Measurements from ENCODE around the gene TPRN. TPM values are rescaled to one million over a fixed set of nuclear protein-coding genes. Genes with fewer than 3 reads are reported as not detected.

TPRN gene
- total RNA-seq, 1 experiment from 2014 or later = 23.0 TPM

GRCh38 chr9:137247135-137247915 lies 46.8 kb upstream of the TPRN start:
- ChIA-PET POLR2A (ENCODE audit: low non-redundant PET) (no interaction called here), CTCF (interaction anchor here (0.5 kb wide), 1 partner anchor 24 kb away, joined by 8 read pairs; no protein-coding TSS in a partner anchor)
- H3K27ac ChIP-seq (ENCODE audit: low read depth, low read length, poor library complexity, severe bottlenecking) = no peak overlapping the region
- intact Hi-C loops (cut with micrococcal nuclease; ENCODE audit: unreplicated experiment) = no loop called here
- H3K27me3 ChIP-seq (replicated peaks; ENCODE audit: insufficient read depth, low read depth, low read length, poor library complexity) = no peaks in the 10 kb centered on the region
- H3K4me3 ChIP-seq (ENCODE audit: low read depth, low read length, poor library complexity, severe bottlenecking) = no peak overlapping the region
- H3K9me3 ChIP-seq (ENCODE audit: low read depth, low read length, poor library complexity, severe bottlenecking) = no peaks in the 10 kb centered on the region
- DNase-seq (ENCODE audit: low spot score) = no peak
- BruUV-seq (replicated peaks) = no TSS peak
- no peak for TF ChIP-seq EZH2 (IDR thresholded peaks at IDR 0.05; ENCODE audit: borderline replicate concordance, low read depth, low read length, poor library complexity, severe bottlenecking)
- TF ChIP-seq, protein P1, sequence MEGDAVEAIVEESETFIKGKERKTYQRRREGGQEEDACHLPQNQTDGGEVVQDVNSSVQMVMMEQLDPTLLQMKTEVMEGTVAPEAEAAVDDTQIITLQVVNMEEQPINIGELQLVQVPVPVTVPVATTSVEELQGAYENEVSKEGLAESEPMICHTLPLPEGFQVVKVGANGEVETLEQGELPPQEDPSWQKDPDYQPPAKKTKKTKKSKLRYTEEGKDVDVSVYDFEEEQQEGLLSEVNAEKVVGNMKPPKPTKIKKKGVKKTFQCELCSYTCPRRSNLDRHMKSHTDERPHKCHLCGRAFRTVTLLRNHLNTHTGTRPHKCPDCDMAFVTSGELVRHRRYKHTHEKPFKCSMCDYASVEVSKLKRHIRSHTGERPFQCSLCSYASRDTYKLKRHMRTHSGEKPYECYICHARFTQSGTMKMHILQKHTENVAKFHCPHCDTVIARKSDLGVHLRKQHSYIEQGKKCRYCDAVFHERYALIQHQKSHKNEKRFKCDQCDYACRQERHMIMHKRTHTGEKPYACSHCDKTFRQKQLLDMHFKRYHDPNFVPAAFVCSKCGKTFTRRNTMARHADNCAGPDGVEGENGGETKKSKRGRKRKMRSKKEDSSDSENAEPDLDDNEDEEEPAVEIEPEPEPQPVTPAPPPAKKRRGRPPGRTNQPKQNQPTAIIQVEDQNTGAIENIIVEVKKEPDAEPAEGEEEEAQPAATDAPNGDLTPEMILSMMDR (conservative IDR thresholded peaks at IDR 0.05; ENCODE audit: low read depth, low read length) = no peak
- peaks cover 24% of the 10 kb centered on the region for H3K4me1 ChIP-seq (ENCODE audit: insufficient read depth, low read length, poor library complexity, severe bottlenecking)
- H3K36me3 ChIP-seq (ENCODE audit: insufficient read depth, low read length, poor library complexity, severe bottlenecking) = peaks cover 16% of the 10 kb centered on the region

- H3K36me3 ChIP-seq (ENCODE audit: insufficient read depth, low read length, poor library complexity, severe bottlenecking) = peaks cover 24% of the 10 kb centered on the region
- H3K9me3 ChIP-seq (ENCODE audit: low read depth, low read length, poor library complexity, severe bottlenecking) = no peaks in the 10 kb centered on the region
- peaks cover 26% of the 10 kb centered on the region for H3K4me1 ChIP-seq (ENCODE audit: insufficient read depth, low read length, poor library complexity, severe bottlenecking)
- H3K4me3 ChIP-seq (ENCODE audit: low read depth, low read length, poor library complexity, severe bottlenecking) = no peak overlapping the region
- no peaks in the 10 kb centered on the region for H3K27me3 ChIP-seq (replicated peaks; ENCODE audit: insufficient read depth, low read depth, low read length, poor library complexity)
- no peak overlapping the region for H3K27ac ChIP-seq (ENCODE audit: low read depth, low read length, poor library complexity, severe bottlenecking)
- CTCF ChIA-PET = no interaction called here
- DNase-seq (ENCODE audit: low spot score) = no peak
- intact Hi-C loops (cut with micrococcal nuclease; ENCODE audit: unreplicated experiment) = no loop called here
- POLR2A ChIA-PET (ENCODE audit: low non-redundant PET) = interaction anchor here (0.7 kb wide), 1 partner anchor 9 kb away, joined by 7 read pairs; no protein-coding TSS in a partner anchor
- BruUV-seq (replicated peaks) = no TSS peak
- no peak for TF ChIP-seq EZH2 (IDR thresholded peaks at IDR 0.05; ENCODE audit: borderline replicate concordance, low read depth, low read length, poor library complexity, severe bottlenecking)
Observed at GRCh38 chr9:137245450-137246421, 45.2 kb upstream of the TPRN start.

GRCh38 chr9:137244486-137245449 lies 44.2 kb upstream of the TPRN start:
- CTCF ChIA-PET = no interaction called here
- Histone ChIP-seq H3K36me3 (ENCODE audit: insufficient read depth, low read length, poor library complexity, severe bottlenecking) (peaks cover 24% of the 10 kb centered on the region), H3K4me1 (ENCODE audit: insufficient read depth, low read length, poor library complexity, severe bottlenecking) (peaks cover 26% of the 10 kb centered on the region), H3K4me3 (ENCODE audit: low read depth, low read length, poor library complexity, severe bottlenecking) (no peak overlapping the region), H3K27me3 (replicated peaks; ENCODE audit: insufficient read depth, low read depth, low read length, poor library complexity) (no peaks in the 10 kb centered on the region), H3K27ac (ENCODE audit: low read depth, low read length, poor library complexity, severe bottlenecking) (peak overlapping the region; percentile 35), H3K9me3 (ENCODE audit: low read depth, low read length, poor library complexity, severe bottlenecking) (no peaks in the 10 kb centered on the region)
- TF ChIP-seq, protein P1 (conservative IDR thresholded peaks at IDR 0.05; ENCODE audit: low read depth, low read length) = no peak; the same call in 1 of the 2 replicates
- TF ChIP-seq EZH2 (IDR thresholded peaks at IDR 0.05; ENCODE audit: borderline replicate concordance, low read depth, low read length, poor library complexity, severe bottlenecking) = no peak
- intact Hi-C loops (cut with micrococcal nuclease; ENCODE audit: unreplicated experiment) = no loop called here
- no peak for DNase-seq (ENCODE audit: low spot score)
- POLR2A ChIA-PET (ENCODE audit: low non-redundant PET) = interaction anchor here (0.7 kb wide), 1 partner anchor 8 kb away, joined by 7 read pairs; no protein-coding TSS in a partner anchor
- BruUV-seq (replicated peaks) = no TSS peak
